GM19438 (cell line): ENCODE measurements around the gene MYL4.
"Not testable (repeated sequence)": the region's sequence is repeated elsewhere in the genome, so short reads cannot be mapped to it uniquely, and the experiment has no call there.

ENCODE experiments used
- ATAC-seq: cut with Tn5 transposase; IDR thresholded peaks from one replicate; pipeline ENCODE4 v1.9.1; 2021; ENCODE audit warnings: low read depth; ENCODE audit not compliant: unreplicated experiment

Gene MYL4

DNA sequence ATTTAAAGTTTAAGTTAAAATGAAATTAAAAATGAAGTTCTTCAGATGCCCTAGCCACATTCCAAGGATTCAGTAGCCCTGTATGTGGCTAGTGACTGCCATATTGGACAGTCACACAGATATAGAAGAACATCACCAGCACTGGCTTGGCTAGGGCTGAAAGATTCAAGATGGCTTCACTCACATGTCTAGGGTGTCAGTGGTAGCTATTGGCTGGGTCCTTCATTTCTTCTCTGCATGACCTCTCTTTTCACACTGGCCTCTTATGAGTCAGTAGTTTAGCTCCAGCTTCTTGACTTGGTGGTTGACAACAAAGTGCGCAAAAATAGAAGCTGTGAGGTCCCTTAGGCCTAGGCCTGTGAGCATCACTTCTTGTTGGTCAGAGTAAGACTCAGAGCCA is 18.4 kb upstream of the MYL4 start:
- no peak for ATAC-seq

DNA sequence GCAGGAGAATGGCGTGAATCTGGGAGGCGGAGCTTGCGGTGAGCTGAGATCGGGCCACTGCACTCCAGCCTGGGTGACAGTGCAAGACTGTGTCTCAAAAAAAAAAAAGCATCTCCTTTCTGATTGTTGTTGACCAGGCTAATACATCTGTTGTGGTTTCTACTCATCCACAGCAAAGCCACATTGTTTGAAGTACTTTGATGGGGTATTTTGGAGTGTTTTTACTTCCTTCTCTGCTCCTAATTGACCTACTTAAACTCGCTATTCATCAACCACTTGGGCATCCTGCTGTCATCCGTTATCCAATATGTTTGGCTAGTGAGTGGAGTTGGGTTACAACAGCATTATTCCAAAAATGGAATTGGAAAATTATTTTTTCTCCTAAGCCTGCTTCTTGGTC is 16.6 kb upstream of the MYL4 start:
- ATAC-seq, result no peak

DNA sequence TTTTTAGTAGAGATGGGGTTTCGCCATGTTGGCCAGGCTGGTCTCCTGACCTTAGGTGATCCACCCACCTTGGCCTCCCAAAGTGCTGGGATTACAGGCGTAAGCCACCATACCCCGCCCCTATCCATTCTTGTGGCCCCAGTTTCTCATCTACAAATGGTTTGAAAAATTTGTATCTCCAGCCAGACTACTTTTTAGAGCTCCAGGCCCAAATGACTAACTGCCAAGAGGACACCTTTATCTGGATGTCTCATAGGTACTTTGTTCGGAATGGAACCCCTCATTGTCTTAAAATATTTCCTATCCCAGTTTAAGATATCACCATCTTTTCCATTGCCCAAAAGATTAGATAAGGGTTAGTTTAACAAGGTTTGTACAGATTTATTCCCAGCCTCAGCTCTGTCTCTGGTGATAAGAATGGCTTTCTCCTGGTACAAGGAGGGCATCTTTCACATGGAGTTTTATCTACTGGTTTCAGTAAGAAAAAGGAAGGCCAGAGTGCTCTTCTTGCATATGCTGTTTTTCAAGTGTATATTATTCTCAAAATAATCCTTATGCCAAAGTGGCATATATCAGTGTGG is 15.1 kb upstream of the MYL4 start:
- no peak for ATAC-seq

DNA sequence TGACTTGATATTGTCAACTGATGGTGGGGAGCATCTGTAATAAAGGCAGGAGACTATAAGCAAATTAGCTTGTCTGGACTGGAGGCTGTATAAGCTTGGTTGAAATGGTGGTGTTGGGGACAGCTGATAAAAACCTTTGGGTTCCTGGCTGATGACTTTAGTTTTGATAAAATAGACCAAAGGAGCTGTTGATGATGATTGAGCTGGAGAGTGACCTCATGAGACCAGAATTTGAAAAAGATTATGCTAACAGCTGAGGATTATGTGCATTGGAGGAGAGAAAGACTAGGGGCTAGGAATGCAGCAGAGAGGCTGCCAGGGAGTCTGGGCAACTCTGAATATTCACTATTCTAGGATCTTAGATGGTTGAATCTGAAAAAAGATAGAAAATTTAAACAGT is 11.3 kb upstream of the MYL4 start:
- no peak for ATAC-seq

DNA sequence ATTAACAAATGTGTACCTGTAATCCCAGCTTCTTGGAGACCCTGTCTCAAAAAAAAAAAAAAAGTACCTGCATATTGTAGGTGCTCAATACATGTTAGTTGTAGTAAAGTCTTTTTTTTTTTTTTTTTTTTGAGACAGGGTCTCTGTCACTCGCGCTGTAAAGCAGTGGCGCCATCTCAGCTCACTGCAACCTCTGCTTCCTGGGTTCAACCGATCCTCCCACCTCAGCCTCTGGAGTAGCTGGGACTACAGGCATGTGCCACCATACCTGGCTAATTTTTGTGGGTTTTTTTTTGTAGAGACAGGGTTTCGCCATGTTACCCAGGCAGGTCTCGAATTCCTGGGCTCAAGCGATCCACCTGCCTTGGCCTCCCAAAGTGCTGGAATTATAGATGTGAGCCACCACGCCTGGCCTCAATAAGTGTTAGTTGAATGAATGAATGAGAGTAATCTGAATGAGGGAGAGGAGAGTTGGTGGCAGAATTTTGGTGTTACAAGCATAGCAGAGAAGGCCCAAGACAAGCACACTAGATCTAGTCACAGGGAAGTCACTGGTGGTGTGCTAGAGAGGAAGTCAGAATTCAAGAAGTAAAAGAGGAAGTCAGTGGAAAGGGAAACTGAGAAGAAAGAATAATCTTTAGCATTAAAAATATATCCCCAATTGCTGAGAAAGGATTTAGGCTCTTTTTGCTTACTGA is 9.4 kb upstream of the MYL4 start:
- no peak for ATAC-seq

DNA sequence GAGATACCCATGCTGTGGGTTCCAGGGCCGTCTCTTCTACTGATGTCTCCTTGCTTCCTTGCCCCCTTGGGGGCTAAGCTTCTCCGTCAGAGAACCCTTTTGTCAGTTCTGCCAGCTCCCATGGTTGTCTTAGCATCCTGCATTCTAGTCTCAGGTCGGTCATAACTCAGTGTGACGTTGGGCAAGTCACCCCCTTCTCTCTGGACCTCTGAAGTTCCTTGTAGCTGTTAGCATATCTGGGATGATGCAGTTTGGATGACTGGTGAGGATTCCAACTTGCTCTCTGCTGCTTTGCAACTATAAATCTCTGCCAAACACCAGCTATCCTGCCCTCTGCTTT is 8.9 kb upstream of the MYL4 start:
- no peak for ATAC-seq

DNA sequence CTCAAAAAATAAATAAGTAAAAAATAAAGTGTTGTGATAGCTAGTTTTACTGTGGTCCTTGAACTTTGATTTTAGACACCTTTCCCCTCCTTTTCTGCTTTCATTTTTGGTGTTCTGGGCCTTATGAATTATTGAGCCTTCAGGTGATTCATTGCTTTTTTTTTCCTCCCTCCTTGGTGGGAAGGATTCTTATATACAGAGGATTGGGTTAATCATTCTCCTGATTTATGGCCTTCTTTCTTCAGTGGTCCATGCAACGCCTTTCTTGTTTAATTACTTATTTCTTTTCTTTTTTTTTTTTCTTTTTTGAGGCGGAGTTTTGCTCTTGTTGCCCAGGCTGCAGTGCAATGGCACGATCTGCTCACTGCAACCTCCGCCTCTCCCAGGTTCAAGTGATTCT is 8.0 kb upstream of the MYL4 start:
- no peak for ATAC-seq

DNA sequence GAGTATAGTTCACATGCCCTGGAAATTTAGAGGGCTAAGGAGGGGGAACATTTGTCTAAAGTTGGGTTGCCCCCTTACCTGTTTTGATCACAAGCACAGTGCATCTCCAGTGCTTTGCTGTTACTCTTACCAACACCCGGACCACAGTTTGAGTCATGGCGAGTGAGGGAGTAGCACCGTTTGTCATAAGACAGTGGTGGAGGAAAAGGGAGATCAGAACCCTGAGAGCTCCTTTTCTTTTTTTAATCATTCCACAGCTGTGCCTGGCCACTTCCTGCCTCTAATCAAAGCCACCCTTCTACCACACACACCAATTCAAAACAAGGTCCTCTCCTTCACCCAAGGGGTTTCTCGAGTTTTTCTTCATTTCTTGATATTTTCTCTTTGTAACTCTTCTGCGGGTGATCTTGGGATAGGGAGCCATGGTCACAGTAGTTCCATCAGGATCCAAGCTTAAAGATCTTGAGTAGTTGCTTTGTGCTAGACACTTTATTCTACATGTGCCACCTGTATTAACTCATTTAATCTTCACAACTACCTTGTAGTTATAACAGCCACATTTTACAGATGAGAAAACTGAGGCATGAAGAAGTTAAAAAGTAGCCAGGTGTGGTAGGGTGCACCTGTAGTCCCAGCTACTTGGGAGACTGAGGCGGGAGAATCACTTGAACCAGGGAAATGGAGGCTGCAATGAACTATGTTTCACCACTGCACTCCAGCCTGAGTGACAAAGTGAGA is 5.0 kb upstream of the MYL4 start:
- no peak for ATAC-seq

DNA sequence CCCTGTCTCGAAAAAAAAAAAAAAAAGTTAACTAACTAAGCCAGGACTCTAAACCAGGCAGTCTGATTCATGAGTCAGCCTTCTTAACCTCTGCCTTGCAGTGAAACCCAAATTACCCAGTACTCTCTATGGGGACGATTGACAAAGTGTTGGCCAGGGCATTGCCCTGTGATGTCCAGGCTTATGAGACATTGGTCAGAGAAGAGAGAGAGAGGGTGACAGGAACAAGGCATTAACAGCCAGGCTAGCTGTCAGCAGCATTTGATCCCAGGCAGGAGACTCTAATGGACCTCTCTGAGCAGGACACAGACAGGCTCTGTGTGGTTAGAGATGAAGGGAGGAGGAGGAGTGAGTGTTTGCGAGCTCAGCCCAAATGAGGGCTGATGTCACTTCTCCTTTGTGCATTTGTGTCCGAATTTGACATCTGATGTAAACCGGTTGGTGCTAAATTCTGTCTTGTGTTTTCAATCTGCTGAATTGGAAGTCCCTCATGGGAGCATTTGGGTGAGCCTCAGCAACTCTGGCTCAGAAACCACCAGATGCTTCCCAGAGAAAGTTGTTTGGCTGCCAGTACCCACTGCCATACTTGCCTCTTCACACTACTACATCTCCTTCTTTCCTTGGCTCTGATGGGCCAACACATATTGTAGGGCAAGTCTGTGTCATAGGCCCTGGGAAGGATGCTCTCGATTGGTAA is 4.3 kb upstream of the MYL4 start:
- ATAC-seq, result no peak

DNA sequence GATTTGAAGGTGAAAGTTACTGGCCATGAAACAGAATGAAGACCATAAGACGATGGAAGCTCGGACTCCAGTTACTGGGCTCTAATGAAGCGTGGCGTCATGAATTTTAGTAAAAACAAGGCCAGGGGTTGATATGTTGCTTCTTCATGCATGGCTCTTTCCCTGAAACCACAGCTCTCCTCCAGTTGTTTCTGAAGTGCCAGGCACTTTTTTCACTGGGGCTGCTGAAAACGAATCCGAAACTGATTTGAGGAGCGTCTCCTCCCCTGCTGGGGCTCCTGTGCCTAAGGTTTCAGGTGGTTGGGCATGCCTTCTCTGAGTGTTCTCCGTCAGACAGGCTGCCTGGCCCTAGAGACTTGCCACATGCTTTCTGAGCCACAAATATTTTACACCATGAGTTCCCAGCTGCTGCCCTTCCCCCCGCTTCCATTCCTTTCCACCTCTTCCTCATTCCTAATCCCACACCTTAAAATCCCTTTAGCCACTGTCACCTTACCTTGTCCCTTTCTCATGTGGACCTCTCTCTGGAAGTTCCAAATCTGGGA is 3.7 kb upstream of the MYL4 start:
- ATAC-seq, result no peak

DNA sequence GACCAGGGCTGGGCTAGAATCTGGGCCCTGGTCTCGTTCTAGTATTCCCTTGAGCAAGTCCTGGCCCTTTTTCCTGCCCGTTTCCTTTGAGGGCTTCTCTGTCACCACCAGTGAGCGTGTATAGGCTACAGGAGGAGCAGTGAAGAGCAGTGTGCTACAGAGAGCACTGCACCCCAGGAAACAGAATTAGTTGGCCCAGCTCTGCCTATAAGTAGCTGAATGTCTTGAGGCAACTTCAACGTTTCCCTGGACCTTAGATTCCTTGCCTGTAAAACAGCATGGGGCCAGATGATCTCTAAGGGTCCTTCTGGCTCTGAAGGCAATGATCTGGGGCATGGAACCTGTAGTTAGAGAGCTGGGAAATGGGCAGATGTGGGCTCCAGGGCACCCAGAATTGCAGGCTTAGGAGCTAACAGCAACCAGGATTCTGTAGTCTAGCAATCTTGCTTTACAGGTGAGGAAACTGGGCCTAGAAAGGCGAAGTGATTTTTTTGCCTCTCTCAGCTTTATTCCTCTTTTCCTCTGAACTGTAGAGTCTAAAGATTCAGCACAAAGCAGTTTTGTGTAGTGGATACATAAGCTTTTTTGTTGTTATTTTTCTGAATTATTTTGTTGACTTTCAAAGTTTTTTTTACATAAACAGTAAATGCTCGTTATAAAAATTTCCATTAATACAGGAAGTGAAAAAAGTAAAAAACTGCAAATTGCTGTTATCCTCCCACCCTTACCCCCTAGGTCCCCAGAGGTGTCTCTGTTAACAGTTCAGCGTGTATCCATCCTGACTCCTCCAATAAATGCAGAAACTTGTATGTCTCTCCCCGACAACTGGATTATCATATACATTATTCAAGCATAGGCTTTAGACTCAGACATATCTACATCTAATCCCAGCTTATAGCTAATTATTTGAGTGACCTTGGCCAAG is 1.7 kb upstream of the MYL4 start:
- no peak for ATAC-seq

DNA sequence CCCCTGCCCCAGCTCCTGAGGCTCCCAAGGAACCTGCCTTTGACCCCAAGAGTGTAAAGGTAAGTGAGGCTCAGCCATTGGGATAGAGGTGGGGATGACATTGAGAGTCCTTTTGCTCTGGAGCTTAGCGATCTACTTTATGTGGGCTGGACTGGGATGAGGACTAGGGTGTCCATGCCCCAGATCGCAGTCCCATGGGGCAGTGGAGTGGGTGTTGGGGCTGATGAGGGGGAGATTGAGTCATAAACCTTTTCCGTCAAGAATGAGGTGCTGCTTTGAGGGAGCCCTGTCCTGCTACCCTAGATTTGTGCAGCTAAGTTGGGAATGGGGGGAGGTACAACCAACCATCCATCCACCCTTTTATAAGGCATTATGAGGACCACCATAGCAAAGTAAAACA is 351 bp downstream of the MYL4 start:
- no peak for ATAC-seq

DNA sequence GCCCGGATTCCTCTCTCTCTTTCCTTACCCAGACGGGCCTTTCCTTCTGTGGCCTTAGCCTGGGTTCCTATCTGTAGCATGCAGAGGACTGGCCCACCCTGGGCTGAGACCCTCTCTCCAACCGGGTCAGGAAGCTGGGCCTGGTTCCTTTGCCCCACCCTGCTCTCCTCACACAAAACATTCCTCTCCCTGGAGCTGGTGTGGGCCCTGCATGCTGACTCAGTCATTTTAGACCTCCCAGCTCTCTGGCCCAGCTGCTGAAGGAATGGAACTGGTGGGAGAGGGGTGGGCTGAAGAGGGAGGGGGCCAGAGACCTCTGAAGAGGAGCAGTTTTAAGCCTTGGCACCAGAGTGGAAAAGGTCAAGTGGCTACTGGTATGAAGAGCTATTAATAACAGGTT is 957 bp downstream of the MYL4 start:
- no peak for ATAC-seq

DNA sequence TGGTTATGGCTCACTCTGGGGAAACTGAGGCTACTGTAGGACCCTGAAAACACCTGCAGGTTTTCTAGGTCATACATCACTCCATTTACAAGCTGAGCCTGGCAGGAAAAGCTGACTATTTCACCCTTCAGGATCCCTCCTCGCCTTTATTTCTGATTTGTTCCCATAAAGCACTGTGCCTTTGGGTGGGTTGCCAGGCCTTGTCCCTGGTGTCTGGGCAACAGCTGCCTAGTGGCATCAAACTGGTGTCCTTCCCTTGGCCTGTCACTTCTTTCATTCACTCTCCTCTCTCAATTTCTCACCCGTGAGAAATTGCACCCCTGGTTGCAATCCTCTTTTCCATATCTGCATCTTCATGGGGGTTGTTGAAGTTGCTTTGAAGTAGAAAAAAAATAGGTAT is 1.6 kb downstream of the MYL4 start:
- ATAC-seq, result no peak

DNA sequence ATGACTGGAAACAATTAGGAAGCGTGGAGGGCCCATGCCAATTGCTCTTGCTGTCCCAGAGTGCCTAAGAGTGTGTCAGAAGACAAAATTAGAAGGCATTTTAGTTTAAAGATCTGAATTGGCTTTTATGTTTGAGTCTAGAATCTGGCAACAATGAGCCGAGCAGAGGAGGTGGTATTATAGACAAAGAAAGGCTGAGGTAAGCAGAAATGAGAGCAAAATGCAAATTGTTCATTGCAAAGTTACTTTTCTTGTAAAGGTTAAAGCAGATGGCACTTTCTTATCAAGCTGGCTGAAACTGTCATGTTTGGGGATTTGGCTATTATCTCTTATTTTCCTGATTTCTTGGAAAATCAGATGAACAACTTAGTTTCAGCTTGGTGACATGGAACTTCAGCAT is 3.3 kb downstream of the MYL4 start:
- ATAC-seq, result no peak

DNA sequence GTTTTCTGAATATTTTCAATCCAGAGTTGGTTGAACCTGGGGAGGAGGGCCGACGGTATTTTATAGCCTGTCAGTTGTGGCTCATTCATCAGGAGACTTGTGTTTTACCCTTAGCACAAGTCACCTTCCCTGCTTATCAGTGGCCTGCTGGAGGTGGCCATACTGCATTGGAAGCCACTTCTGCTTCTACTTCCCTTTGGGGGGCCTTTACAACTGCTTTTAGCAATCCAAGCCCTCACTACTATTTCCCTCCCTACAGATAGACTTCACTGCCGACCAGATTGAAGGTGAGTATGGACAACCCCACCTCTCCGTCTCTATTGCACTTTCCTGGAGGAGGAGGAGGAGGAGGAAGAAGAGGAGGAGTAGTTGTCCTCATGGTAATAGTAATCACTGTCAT is 4.4 kb downstream of the MYL4 start:
- ATAC-seq, result no peak

DNA sequence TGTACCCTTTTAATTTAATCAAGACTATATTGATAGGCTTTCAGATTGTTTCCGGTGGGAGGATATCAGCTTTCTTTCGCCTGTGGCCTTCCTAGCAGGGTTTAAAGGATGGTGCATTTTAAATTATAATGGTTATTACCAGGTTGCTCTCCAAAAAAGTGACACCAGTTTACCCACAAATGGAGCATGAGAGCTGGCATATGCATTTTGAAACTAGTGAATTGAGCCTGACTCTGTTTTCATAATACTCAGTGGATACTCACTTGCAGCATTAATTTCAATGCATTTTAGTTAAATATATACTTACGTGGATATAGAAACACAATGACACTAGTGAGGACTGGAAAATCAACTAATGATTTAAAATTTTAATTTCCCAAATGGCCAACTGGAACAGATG is 5.8 kb downstream of the MYL4 start:
- ATAC-seq, result no peak

DNA sequence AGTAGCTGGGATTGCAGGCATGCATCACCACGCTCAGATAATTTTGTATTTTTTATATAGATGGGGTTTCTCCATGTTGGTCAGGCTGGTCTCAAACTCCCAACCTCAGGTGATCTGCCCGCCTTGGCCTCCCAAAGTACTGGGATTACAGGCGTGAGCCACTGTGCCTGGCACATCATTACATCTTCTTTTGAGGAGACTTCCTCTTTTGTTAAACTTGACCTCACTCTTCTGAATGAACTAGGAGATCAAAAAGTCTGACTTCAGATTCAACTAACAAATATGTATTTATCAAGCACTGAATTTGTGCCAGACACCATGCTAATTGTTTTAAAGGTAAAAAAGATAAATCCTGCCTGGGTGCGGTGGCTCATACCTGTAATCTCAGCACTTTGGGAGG is 7.7 kb downstream of the MYL4 start:
- not testable (repeated sequence) for ATAC-seq

DNA sequence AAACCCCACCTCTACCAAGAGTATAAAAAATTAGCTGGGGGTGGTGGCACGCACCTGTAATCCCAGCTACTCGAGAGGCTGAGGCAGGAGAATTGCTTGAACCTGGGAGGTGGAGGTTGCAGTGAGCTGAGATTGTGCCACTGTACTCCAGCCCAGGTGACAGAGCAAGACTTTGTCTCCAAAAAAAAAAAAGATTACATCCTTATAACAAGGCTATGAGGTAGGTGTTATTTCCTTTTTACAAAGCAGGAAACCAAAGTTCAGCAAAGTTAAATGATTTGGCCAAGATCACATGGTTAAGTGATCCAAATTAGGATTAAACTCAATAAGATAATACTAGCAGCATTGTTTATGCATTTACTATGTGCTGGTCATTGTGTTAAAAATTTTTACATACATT is 8.1 kb downstream of the MYL4 start:
- not testable (repeated sequence) for ATAC-seq

DNA sequence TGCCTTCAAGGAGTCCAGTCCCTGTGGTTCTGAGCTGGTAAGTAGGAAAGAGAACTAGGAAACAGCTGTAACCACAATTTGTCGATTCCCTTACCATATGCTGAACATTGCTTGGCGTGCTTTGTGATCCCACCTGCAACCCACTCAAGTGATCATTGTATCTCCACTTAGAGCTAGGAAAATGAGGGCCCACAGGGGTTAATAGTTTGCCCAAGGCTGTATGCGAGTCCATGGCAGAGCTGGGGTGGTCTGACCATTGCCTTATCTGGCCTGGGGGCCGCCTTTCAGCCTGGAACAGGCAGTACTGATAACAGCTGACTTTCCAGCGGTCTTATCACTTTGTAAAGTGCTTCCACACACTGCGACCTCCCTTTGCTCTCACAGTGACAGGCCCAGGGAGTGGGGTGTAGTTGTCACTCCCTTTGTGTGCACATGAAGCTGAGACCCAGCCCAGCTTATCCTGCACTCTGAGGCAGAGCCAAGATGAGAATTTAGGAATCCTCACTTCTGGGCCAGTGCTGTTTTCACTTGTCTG is 9.8 kb downstream of the MYL4 start:
- ATAC-seq, result no peak
